Fibroblast of lung (primary cell): Measurements from ENCODE around the gene METTL1.

Experiments used
- CTCF ChIP-seq, 2 donors: IDR thresholded peaks in 1 of 2; conservative IDR thresholded peaks in 1 of 2; 1 replicate in 1 of 2; 2 replicates in 1 of 2; pipeline ENCODE4 v1.5.1; 2011 to 2012; ENCODE audit warnings: low read length in 2 of 2, control low read depth in 1 of 2, inconsistent platforms in 1 of 2, low read depth in 1 of 2, mild to moderate bottlenecking in 1 of 2
- EZH2 ChIP-seq: IDR thresholded peaks from 2 replicates; pipeline ENCODE4 v1.5.1; 2012; ENCODE audit warnings: low read length, control low read depth, mild to moderate bottlenecking; ENCODE audit errors: missing control alignments

- TF ChIP-seq CTCF (conservative IDR thresholded peaks at IDR 0.05 in 1 of 2, IDR thresholded peaks at IDR 0.05 in 1 of 2; ENCODE audit: low read depth in 1 of 2, low read length in 2 of 2) (no peak), EZH2 (no peak)
Observed at GRCh38 chr12:57750561-57751431, 21.1 kb downstream of the METTL1 start.
